ENCODE results near the gene RALGAPA2. TPM values are rescaled to one million over a fixed set of nuclear protein-coding genes. Genes with fewer than 3 reads are reported as not detected.

The RALGAPA2 gene
- total and polyA plus RNA-seq, 2 experiments from 2014 or later, result 13.1 to 43.4 TPM

DNA sequence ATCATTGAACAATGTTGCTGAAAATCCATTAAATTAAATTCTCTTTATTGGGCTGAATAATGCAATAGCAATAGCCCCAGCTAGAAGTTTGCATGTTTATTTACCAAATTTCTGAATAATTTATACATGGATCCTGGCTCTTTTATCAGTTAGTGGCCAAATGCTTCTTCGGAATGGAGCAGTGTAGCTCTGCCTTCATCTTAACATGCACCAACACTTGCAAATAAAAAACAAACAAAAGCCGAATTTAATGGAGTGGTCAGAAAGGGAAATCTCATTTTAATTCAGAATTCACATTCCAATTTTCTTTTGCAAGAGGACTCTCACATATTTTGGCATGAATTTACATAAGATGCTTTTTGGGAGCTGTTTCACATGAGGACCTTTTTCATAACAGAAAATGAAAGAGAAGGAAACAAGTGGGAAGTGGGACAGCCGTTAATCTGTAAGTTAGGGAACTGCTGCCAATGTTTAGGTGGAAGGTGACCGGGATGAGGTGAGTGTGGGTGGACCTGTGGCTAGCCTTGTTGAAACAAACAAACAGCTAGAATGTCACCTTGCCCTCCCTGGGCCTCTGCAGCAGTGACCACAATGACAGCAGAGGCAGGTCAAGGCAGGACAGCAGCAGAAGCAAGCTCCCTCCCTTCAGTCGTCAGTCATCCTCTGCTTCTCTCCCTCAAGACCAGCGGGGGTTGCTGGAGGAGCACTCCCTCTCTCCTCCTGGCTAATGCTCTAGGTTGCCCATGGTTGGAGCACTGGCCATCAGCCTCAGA is 271.4 kb downstream of the RALGAPA2 start:
- no peak overlapping the region for H3K4me2 ChIP-seq
- H3K27ac Mint-ChIP-seq, result no peak overlapping the region
- ATAC-seq, result peak; percentile 79

GRCh38 chr20:20440481-20440880 is 272.0 kb downstream of the RALGAPA2 start:
- TF ChIP-seq NANOG (IDR thresholded peaks at IDR 0.05; ENCODE audit: borderline replicate concordance), result no peak
- no peak for TF ChIP-seq EZH2 (IDR thresholded peaks at IDR 0.05; ENCODE audit: low read depth, unreplicated experiment)
- TF ChIP-seq, protein P1, sequence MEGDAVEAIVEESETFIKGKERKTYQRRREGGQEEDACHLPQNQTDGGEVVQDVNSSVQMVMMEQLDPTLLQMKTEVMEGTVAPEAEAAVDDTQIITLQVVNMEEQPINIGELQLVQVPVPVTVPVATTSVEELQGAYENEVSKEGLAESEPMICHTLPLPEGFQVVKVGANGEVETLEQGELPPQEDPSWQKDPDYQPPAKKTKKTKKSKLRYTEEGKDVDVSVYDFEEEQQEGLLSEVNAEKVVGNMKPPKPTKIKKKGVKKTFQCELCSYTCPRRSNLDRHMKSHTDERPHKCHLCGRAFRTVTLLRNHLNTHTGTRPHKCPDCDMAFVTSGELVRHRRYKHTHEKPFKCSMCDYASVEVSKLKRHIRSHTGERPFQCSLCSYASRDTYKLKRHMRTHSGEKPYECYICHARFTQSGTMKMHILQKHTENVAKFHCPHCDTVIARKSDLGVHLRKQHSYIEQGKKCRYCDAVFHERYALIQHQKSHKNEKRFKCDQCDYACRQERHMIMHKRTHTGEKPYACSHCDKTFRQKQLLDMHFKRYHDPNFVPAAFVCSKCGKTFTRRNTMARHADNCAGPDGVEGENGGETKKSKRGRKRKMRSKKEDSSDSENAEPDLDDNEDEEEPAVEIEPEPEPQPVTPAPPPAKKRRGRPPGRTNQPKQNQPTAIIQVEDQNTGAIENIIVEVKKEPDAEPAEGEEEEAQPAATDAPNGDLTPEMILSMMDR (conservative IDR thresholded peaks at IDR 0.05; ENCODE audit: low read depth in 2 of 2), result no peak
- TF ChIP-seq POLR2AphosphoS5 (IDR thresholded peaks at IDR 0.05; ENCODE audit: low read depth), result no peak
- Histone ChIP-seq H3K9me2 (ENCODE audit: insufficient read depth) (no peaks in the 10 kb centered on the region), H3K4me2 (no peak overlapping the region), H3K79me2 (replicated peaks; ENCODE audit: insufficient read depth) (no peaks in the 10 kb centered on the region), H3K4me1 (ENCODE audit: insufficient read depth) (peaks cover 8% of the 10 kb centered on the region), H4K20me1 (replicated peaks; ENCODE audit: insufficient read depth) (no peaks in the 10 kb centered on the region; the same call in 1 of the 2 replicates), H3F3A (replicated peaks; ENCODE audit: low read depth) (no peaks in the 10 kb centered on the region), H3K27ac (ENCODE audit: low read depth) (no peak overlapping the region), H3K36me3 (ENCODE audit: insufficient read depth) (no peaks in the 10 kb centered on the region), H2AFZ (no peak overlapping the region), H3K27me3 (ENCODE audit: insufficient read depth) (no peaks in the 10 kb centered on the region), H3K4me3 (no peak overlapping the region)
- Mint-ChIP-seq H3K27me3 (ENCODE audit: insufficient read depth, low read depth, poor library complexity) (peaks cover 4% of the 10 kb centered on the region), H3K27ac (no peak overlapping the region), H3K4me3 (no peak overlapping the region), H3K9me3 (no peaks in the 10 kb centered on the region), H3K4me1 (peaks cover 37% of the 10 kb centered on the region), H3K36me3 (ENCODE audit: low read depth) (no peaks in the 10 kb centered on the region; the same call in 2 of the 3 replicates)
- DNase-seq (ENCODE audit: low spot score), result no peak
- no peak for ATAC-seq

More for the DNA sequence above, 271.4 kb downstream of the RALGAPA2 start:
- no peak overlapping the region for H2AFZ ChIP-seq
- TF ChIP-seq, protein P1 (conservative IDR thresholded peaks at IDR 0.05; ENCODE audit: low read depth in 2 of 2), result peak in 1 of 2 experiments; percentile 24; a peak in 1 of 4 replicates
- TF ChIP-seq, protein P2, sequence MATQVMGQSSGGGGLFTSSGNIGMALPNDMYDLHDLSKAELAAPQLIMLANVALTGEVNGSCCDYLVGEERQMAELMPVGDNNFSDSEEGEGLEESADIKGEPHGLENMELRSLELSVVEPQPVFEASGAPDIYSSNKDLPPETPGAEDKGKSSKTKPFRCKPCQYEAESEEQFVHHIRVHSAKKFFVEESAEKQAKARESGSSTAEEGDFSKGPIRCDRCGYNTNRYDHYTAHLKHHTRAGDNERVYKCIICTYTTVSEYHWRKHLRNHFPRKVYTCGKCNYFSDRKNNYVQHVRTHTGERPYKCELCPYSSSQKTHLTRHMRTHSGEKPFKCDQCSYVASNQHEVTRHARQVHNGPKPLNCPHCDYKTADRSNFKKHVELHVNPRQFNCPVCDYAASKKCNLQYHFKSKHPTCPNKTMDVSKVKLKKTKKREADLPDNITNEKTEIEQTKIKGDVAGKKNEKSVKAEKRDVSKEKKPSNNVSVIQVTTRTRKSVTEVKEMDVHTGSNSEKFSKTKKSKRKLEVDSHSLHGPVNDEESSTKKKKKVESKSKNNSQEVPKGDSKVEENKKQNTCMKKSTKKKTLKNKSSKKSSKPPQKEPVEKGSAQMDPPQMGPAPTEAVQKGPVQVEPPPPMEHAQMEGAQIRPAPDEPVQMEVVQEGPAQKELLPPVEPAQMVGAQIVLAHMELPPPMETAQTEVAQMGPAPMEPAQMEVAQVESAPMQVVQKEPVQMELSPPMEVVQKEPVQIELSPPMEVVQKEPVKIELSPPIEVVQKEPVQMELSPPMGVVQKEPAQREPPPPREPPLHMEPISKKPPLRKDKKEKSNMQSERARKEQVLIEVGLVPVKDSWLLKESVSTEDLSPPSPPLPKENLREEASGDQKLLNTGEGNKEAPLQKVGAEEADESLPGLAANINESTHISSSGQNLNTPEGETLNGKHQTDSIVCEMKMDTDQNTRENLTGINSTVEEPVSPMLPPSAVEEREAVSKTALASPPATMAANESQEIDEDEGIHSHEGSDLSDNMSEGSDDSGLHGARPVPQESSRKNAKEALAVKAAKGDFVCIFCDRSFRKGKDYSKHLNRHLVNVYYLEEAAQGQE (IDR thresholded peaks at IDR 0.05; ENCODE audit: unreplicated experiment), result no peak
- TF ChIP-seq EZH2 (IDR thresholded peaks at IDR 0.05; ENCODE audit: low read depth, unreplicated experiment), result no peak
- Mint-ChIP-seq H3K4me1 (peaks cover 35% of the 10 kb centered on the region), H3K9me3 (no peaks in the 10 kb centered on the region), H3K4me3 (no peak overlapping the region), H3K27me3 (ENCODE audit: insufficient read depth, low read depth, poor library complexity) (peaks cover 2% of the 10 kb centered on the region), H3K36me3 (ENCODE audit: low read depth) (no peaks in the 10 kb centered on the region; the same call in 2 of the 3 replicates)
- no peak overlapping the region for H3K4me3 ChIP-seq
- no peak overlapping the region for H3K27ac ChIP-seq (ENCODE audit: low read depth)
- H3K27me3 ChIP-seq (ENCODE audit: insufficient read depth), result no peaks in the 10 kb centered on the region
- H3K4me1 ChIP-seq (ENCODE audit: insufficient read depth), result peaks cover 8% of the 10 kb centered on the region
- H4K20me1 ChIP-seq (replicated peaks; ENCODE audit: insufficient read depth), result no peaks in the 10 kb centered on the region
- H3K79me2 ChIP-seq (replicated peaks; ENCODE audit: insufficient read depth), result no peaks in the 10 kb centered on the region
- H3K9me2 ChIP-seq (ENCODE audit: insufficient read depth), result no peaks in the 10 kb centered on the region
- no peaks in the 10 kb centered on the region for H3F3A ChIP-seq (replicated peaks; ENCODE audit: low read depth)
- H3K36me3 ChIP-seq (ENCODE audit: insufficient read depth), result no peaks in the 10 kb centered on the region
- DNase-seq (ENCODE audit: low spot score), result peak; percentile 33
